CD14-positive monocyte (primary cell): ENCODE data around the gene GALNT6. TPM values are rescaled to one million over a fixed set of nuclear protein-coding genes. Genes with fewer than 3 reads are reported as not detected.

Source experiments
- DNase-seq, 3 donors: peaks; one replicate each; pipeline ENCODE4 v3.0.0-alpha.2; 2011 to 2022
- H2AFZ ChIP-seq: 2 replicates; pipeline ENCODE4 v1.6.0; 2012; ENCODE audit warnings: mild to moderate bottlenecking, low read depth, low read length, inconsistent platforms; ENCODE audit not compliant: insufficient read depth, poor library complexity, severe bottlenecking
- H3K27ac ChIP-seq, 2 donors: 1 replicate in 1 of 2; 2 replicates in 1 of 2; pipeline ENCODE4 v1.5.1; 2012 to 2013; ENCODE audit warnings: low read length in 2 of 2, control low read depth in 1 of 2, inconsistent platforms in 1 of 2, low read depth in 1 of 2, mild to moderate bottlenecking in 1 of 2
- H3K27me3 ChIP-seq, 2 donors: one replicate each; pipeline versions ENCODE4 v1.6.0 to v1.6.1; 2011 to 2013; ENCODE audit warnings: low read length in 2 of 2; ENCODE audit not compliant: control insufficient read depth in 2 of 2, insufficient read depth in 2 of 2
- H3K36me3 ChIP-seq, 2 donors: replicated peaks in 1 of 2; 1 replicate in 1 of 2; 2 replicates in 1 of 2; pipeline versions ENCODE4 v1.5.1 to v1.6.1; 2012 to 2013; ENCODE audit warnings: low read length in 2 of 2, control low read depth in 1 of 2, inconsistent platforms in 1 of 2, mild to moderate bottlenecking in 1 of 2; ENCODE audit not compliant: insufficient read depth in 2 of 2, control insufficient read depth in 1 of 2
- H3K4me1 ChIP-seq, 2 donors: 1 replicate in 1 of 2; 2 replicates in 1 of 2; pipeline versions ENCODE4 v1.5.1 to v1.6.1; 2012 to 2013; ENCODE audit warnings: low read length in 2 of 2, control low read depth in 1 of 2, inconsistent platforms in 1 of 2, mild to moderate bottlenecking in 1 of 2, moderate library complexity in 1 of 2; ENCODE audit not compliant: insufficient read depth in 2 of 2, control insufficient read depth in 1 of 2
- H3K4me2 ChIP-seq: replicated peaks from 2 replicates; pipeline ENCODE3; 2012; ENCODE audit warnings: low read length, moderate library complexity, mild to moderate bottlenecking; ENCODE audit not compliant: poor library complexity, severe bottlenecking; ENCODE audit errors: extremely low read depth
- H3K4me3 ChIP-seq, 3 experiments: fragments of 200-600 bp in 1 of 3; sonication (generic) in 1 of 3; replicated peaks in 1 of 3; 1 replicate in 2 of 3; 2 replicates in 1 of 3; pipeline ENCODE4 v1.5.1; 2011 to 2013; ENCODE audit warnings: low read length in 3 of 3, mild to moderate bottlenecking in 3 of 3, control low read depth in 2 of 3, low read depth in 2 of 3, inconsistent platforms in 1 of 3, moderate library complexity in 1 of 3
- H3K79me2 ChIP-seq: 2 replicates; pipeline ENCODE4 v1.6.0; 2012; ENCODE audit warnings: mild to moderate bottlenecking, control low read depth, inconsistent platforms, low read length, moderate library complexity; ENCODE audit not compliant: insufficient read depth
- H3K9ac ChIP-seq: 2 replicates; pipeline ENCODE4 v1.6.0; 2017; ENCODE audit warnings: low read length, mild to moderate bottlenecking; ENCODE audit not compliant: insufficient read depth, poor library complexity, severe bottlenecking
- H3K9me3 ChIP-seq, 2 donors: replicated peaks in 1 of 2; 1 replicate in 1 of 2; 2 replicates in 1 of 2; pipeline versions ENCODE4 v1.5.1 to v1.6.1; 2012 to 2013; ENCODE audit warnings: low read length in 2 of 2, control low read depth in 1 of 2; ENCODE audit not compliant: control insufficient read depth in 1 of 2, insufficient read depth in 1 of 2
- H4K20me1 ChIP-seq: 2 replicates; pipeline ENCODE4 v1.6.0; 2012; ENCODE audit warnings: mild to moderate bottlenecking, low read length, control low read depth, moderate library complexity; ENCODE audit not compliant: insufficient read depth
- H3K27ac Mint-ChIP-seq, 7 donors: one replicate each; pipeline ENCODE4 v1.8.0; 2020; ENCODE audit warnings: mild to moderate bottlenecking in 7 of 7, mixed read lengths in 7 of 7, moderate library complexity in 6 of 7, inconsistent platforms in 2 of 7
- H3K27me3 Mint-ChIP-seq, 3 donors: one replicate each; pipeline ENCODE4 v1.8.0; 2021 to 2022; ENCODE audit warnings: low read depth in 3 of 3, mild to moderate bottlenecking in 3 of 3, mixed read lengths in 3 of 3, moderate library complexity in 3 of 3, inconsistent platforms in 1 of 3
- H3K36me3 Mint-ChIP-seq, 2 donors: one replicate each; pipeline ENCODE4 v1.8.0; 2020; ENCODE audit warnings: mixed read lengths in 2 of 2, inconsistent platforms in 1 of 2, mild to moderate bottlenecking in 1 of 2
- H3K4me1 Mint-ChIP-seq: one replicate; pipeline ENCODE4 v1.8.0; 2020; ENCODE audit warnings: mild to moderate bottlenecking, mixed read lengths
- H3K4me3 Mint-ChIP-seq, 2 donors: one replicate each; pipeline ENCODE4 v1.8.0; 2020; ENCODE audit warnings: mild to moderate bottlenecking in 2 of 2, mixed read lengths in 2 of 2, moderate library complexity in 1 of 2
- H3K9me3 Mint-ChIP-seq, 7 donors: one replicate each; pipeline ENCODE4 v1.8.0; 2020 to 2022; ENCODE audit warnings: mixed read lengths in 7 of 7, mild to moderate bottlenecking in 6 of 7, moderate library complexity in 6 of 7, inconsistent platforms in 2 of 7
- CTCF ChIP-seq: fragments of 200-600 bp; IDR thresholded peaks from one replicate; pipeline ENCODE4 v1.8.0; 2022; ENCODE audit warnings: antibody characterized with exemption, mild to moderate bottlenecking
- WGBS: methylation state at CpG from one replicate; pipeline ENCODE4 v1.1.5; 2013; ENCODE audit warnings: missing lambda C conversion rate; ENCODE audit not compliant: insufficient coverage; 5-methylcytosine and 5-hydroxymethylcytosine counted together
- intact Hi-C, 2 donors: fragments of 100-400 bp; cut with micrococcal nuclease; formaldehyde crosslinking; loops; one replicate each; pipeline versions ENCODE4 v1.15.0 to v1.15.1; 2023
- polyA plus RNA-seq, 3 donors: library from polyadenylated mRNA; depleted of rRNA in 1 of 3; unstranded in 2 of 3; stranded (reverse) in 1 of 3; fragments of 300-500 nt in 2 of 3; fragments of >200 nt in 1 of 3; fragmentation: Illumina TruSeq in 2 of 3; gene quantifications; 1 replicate in 2 of 3; 2 replicates in 1 of 3; pipeline ENCODE4 v1.2.3, GENCODE V29; 2012 to 2021

Gene GALNT6
- polyA plus RNA-seq, 3 donors: 3.2 to 12.9 (median 10.4) TPM

DNA sequence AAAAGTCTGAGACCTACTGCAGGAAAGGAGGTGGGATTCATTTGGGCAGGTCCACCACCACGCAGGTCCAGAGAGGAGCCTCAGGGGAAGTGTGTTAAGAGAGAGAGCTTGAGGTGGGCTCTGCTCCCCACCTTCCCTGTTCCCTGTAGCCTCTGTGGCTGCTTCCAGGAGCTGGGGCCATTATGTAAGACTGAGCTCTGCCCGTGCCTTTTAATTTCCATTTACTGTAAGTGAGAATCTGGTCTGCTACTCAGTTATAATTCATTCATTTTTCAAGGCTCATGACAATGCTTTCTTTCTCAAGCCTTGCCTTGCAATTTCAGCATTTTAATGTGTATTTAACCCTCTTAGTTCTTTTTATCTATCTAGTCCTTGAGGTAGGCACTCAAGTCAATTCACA is 41.7 kb upstream of the GALNT6 start:
- no peak for DNase-seq
- no peak for TF ChIP-seq CTCF
- H3K9me3 Mint-ChIP-seq: peaks cover 0 to 4% (median 0%) of the 10 kb centered on the region in 7 donors
- Histone ChIP-seq H3K4me3 (no peak overlapping the region), H3K27ac (no peak overlapping the region), H3K4me1 (peaks cover 0 to 6% of the 10 kb centered on the region in 2 donors), H2AFZ (no peak overlapping the region), H3K9me3 (no peaks in the 10 kb centered on the region), H4K20me1 (no peaks in the 10 kb centered on the region), H3K4me2 (no peak overlapping the region), H3K9ac (no peak overlapping the region), H3K36me3 (no peaks in the 10 kb centered on the region), H3K79me2 (no peaks in the 10 kb centered on the region), H3K27me3 (no peaks in the 10 kb centered on the region)
- 100% methylated on average over 1 of the region's 2 CpGs for WGBS
- H3K27ac Mint-ChIP-seq: no peak overlapping the region
- peaks cover 3% of the 10 kb centered on the region for H3K4me1 Mint-ChIP-seq
- intact Hi-C loops: no loop called here
- no peaks in the 10 kb centered on the region for H3K36me3 Mint-ChIP-seq
- peaks cover under 1 to 6% (median 2%) of the 10 kb centered on the region in 3 donors for H3K27me3 Mint-ChIP-seq
- no peak overlapping the region for H3K4me3 Mint-ChIP-seq

- no peak for DNase-seq
- H3K9ac ChIP-seq: no peak overlapping the region
- WGBS: no CpG with 5 or more reads among the region's 4 CpGs
- H3K4me1 ChIP-seq: peaks cover 0 to 6% of the 10 kb centered on the region in 2 donors
- no peak overlapping the region for H3K27ac ChIP-seq
- Mint-ChIP-seq H3K27ac (no peak overlapping the region), H3K36me3 (no peaks in the 10 kb centered on the region), H3K9me3 (peaks cover 0 to 4% (median 0%) of the 10 kb centered on the region in 7 donors), H3K4me3 (no peak overlapping the region), H3K4me1 (peaks cover 3% of the 10 kb centered on the region), H3K27me3 (peaks cover 9 to 15% (median 12%) of the 10 kb centered on the region in 3 donors)
- intact Hi-C loops: no loop called here
- no peak overlapping the region for H3K4me3 ChIP-seq
- no peaks in the 10 kb centered on the region for H4K20me1 ChIP-seq
- H2AFZ ChIP-seq: no peak overlapping the region
- no peak overlapping the region for H3K4me2 ChIP-seq
- H3K79me2 ChIP-seq: no peaks in the 10 kb centered on the region
- peaks cover 7 to 12% of the 10 kb centered on the region in 2 donors for H3K27me3 ChIP-seq
- no peaks in the 10 kb centered on the region for H3K9me3 ChIP-seq
- no peaks in the 10 kb centered on the region for H3K36me3 ChIP-seq
- TF ChIP-seq CTCF: no peak
Observed at GRCh38 chr12:51430196-51430895, 39.1 kb upstream of the GALNT6 start.
